Gastroesophageal sphincter (tissue), 3 donors: ENCODE data around the gene SPO11.

Source experiments
- EP300 ChIP-seq: sonication (generic); formaldehyde crosslinking; IDR thresholded peaks from one replicate; pipeline ENCODE4 v1.6.1; 2017; ENCODE audit warnings: antibody characterized with exemption, mild to moderate bottlenecking
- POLR2A ChIP-seq, 2 donors: fragments of 450-650 bp; IDR thresholded peaks; one replicate each; pipeline ENCODE4 v1.6.1; 2017; ENCODE audit warnings: antibody characterized with exemption in 2 of 2, mild to moderate bottlenecking in 2 of 2, moderate library complexity in 1 of 2
- POLR2AphosphoS5 ChIP-seq: sonication (generic); formaldehyde crosslinking; IDR thresholded peaks from one replicate; pipeline ENCODE4 v1.6.1; 2017; ENCODE audit warnings: antibody characterized with exemption
- TF ChIP-seq, protein P1 (sequence below), 4 experiments: fragments of 200-600 bp in 2 of 4; fragments of 450-650 bp in 2 of 4; sonication (generic) in 1 of 4; IDR thresholded peaks; one replicate each; pipeline ENCODE4 v1.5.1; 2017 to 2019; ENCODE audit warnings: antibody characterized with exemption in 4 of 4, mild to moderate bottlenecking in 2 of 4, moderate library complexity in 2 of 4

DNA sequence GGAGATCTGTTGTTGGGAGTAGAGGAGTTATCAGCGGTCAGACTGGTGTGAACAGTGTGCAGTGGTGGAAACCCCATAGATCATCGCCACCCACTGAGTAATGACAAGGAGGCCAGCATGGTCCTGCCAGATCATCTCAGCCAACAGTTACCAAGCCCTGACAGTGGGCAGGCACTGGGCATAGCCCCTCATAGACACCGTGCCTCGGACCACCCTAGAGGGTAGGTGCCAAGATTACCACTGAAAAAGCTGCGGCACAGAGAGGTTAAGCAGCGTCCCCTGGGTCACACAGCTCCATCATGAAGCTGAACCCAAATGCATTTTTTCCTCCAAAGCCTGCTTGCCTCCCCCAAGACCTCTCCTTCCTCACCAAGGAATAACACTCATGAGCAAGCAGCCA, 41.7 kb upstream of the SPO11 start:
- TF ChIP-seq, protein P1, sequence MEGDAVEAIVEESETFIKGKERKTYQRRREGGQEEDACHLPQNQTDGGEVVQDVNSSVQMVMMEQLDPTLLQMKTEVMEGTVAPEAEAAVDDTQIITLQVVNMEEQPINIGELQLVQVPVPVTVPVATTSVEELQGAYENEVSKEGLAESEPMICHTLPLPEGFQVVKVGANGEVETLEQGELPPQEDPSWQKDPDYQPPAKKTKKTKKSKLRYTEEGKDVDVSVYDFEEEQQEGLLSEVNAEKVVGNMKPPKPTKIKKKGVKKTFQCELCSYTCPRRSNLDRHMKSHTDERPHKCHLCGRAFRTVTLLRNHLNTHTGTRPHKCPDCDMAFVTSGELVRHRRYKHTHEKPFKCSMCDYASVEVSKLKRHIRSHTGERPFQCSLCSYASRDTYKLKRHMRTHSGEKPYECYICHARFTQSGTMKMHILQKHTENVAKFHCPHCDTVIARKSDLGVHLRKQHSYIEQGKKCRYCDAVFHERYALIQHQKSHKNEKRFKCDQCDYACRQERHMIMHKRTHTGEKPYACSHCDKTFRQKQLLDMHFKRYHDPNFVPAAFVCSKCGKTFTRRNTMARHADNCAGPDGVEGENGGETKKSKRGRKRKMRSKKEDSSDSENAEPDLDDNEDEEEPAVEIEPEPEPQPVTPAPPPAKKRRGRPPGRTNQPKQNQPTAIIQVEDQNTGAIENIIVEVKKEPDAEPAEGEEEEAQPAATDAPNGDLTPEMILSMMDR (IDR thresholded peaks at IDR 0.05): no peak
- TF ChIP-seq EP300 (no peak), POLR2A (IDR thresholded peaks at IDR 0.05) (no peak), POLR2AphosphoS5 (no peak)
